ENCODE measurements around the gene ABLIM1.

The ABLIM1 gene

GRCh38 chr10:114393482-114393881 is 264.6 kb downstream of the ABLIM1 start:
- DNase-seq (ENCODE audit: low read depth in 1 of 2, low spot score in 1 of 2), result no peak

- no peak for DNase-seq (ENCODE audit: low read depth in 1 of 2, low spot score in 1 of 2)
Observed at GRCh38 chr10:114392112-114392835, 265.8 kb downstream of the ABLIM1 start.

GRCh38 chr10:114391599-114391998 is 266.5 kb downstream of the ABLIM1 start:
- no peak for DNase-seq (ENCODE audit: low read depth in 1 of 2, low spot score in 1 of 2)

GRCh38 chr10:114389426-114389825 is 268.6 kb downstream of the ABLIM1 start:
- no peak for DNase-seq (ENCODE audit: low read depth in 1 of 2, low spot score in 1 of 2)

- no peak for DNase-seq (ENCODE audit: low read depth in 1 of 2, low spot score in 1 of 2)
Observed at GRCh38 chr10:114388275-114388674, 269.8 kb downstream of the ABLIM1 start.

- no peak for DNase-seq (ENCODE audit: low read depth in 1 of 2, low spot score in 1 of 2)
Observed at GRCh38 chr10:114387784-114388183, 270.3 kb downstream of the ABLIM1 start.

- no peak for DNase-seq (ENCODE audit: low read depth in 1 of 2, low spot score in 1 of 2)
Observed at GRCh38 chr10:114386452-114386851, 271.6 kb downstream of the ABLIM1 start.

- DNase-seq (ENCODE audit: low read depth in 1 of 2, low spot score in 1 of 2), result no peak
Observed at GRCh38 chr10:114385557-114385956, 272.5 kb downstream of the ABLIM1 start.

- DNase-seq (ENCODE audit: low read depth in 1 of 2, low spot score in 1 of 2), result no peak
Observed at GRCh38 chr10:114384601-114385000, 273.5 kb downstream of the ABLIM1 start.

GRCh38 chr10:114384181-114384580 is 273.9 kb downstream of the ABLIM1 start:
- no peak for DNase-seq (ENCODE audit: low read depth in 1 of 2, low spot score in 1 of 2)

All from stimulated activated CD4-positive, alpha-beta T cell treated with anti-CD3 and anti-CD28 coated beads, Interleukin-15, amount 100 ng/mL, for 1 hour (primary cell).